ENCODE data around the gene TMEM164. TPM values are rescaled to one million over a fixed set of nuclear protein-coding genes. Genes with fewer than 3 reads are reported as not detected.

TMEM164 gene
- total RNA-seq, 1 donor from 2014 or later: 48.3 TPM

DNA sequence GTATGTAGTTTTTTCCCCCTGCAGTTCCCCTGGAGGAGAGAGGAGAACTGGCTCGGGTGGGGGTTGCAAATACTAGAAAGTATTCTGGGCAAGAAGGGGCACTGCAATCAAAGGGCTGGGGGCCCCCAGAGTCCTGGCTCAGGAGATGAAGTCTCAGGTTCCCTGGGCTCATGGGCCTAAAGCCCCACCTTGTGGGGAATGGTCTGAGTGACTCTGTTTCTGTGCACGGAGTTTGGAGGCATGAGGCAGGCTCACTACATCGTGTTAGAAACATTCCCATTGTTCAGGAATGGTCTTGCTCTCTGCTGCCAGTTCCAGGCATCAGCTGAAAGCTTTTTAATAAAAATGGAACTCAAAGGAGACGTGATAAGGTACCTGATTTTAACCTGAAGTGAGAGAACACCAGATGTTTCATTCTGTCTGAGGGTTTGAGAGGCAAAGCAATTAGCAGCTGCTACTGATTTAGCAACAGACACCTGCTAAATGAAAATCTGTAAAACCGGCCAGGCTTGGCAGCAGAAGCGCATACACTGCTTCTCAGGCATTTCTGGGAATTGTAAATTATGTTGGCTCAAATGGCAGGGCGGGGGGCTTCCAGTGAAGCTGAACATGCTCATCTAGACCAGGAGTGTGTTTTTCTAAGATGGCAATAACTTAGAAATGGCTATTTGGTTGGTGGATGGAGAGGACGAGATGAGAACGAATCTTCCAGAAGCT, 122.7 kb downstream of the TMEM164 start:
- TF ChIP-seq, protein P1, sequence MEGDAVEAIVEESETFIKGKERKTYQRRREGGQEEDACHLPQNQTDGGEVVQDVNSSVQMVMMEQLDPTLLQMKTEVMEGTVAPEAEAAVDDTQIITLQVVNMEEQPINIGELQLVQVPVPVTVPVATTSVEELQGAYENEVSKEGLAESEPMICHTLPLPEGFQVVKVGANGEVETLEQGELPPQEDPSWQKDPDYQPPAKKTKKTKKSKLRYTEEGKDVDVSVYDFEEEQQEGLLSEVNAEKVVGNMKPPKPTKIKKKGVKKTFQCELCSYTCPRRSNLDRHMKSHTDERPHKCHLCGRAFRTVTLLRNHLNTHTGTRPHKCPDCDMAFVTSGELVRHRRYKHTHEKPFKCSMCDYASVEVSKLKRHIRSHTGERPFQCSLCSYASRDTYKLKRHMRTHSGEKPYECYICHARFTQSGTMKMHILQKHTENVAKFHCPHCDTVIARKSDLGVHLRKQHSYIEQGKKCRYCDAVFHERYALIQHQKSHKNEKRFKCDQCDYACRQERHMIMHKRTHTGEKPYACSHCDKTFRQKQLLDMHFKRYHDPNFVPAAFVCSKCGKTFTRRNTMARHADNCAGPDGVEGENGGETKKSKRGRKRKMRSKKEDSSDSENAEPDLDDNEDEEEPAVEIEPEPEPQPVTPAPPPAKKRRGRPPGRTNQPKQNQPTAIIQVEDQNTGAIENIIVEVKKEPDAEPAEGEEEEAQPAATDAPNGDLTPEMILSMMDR (IDR thresholded peaks at IDR 0.05; ENCODE audit: borderline replicate concordance): peak; percentile 29
- Histone ChIP-seq H3K36me3 (no peaks in the 10 kb centered on the region), H3K27ac (replicated peaks) (peak overlapping the region; percentile 34), H3K9me3 (replicated peaks) (no peaks in the 10 kb centered on the region), H3K4me3 (no peak overlapping the region), H3K27me3 (ENCODE audit: low read depth) (no peaks in the 10 kb centered on the region), H3K4me1 (peaks cover 16% of the 10 kb centered on the region)
- intact Hi-C loops (cut with micrococcal nuclease): no loop called here
- DNase-seq: no peak

GRCh38 chrX:110131031-110131430, 128.1 kb downstream of the TMEM164 start:
- Histone ChIP-seq H3K27me3 (ENCODE audit: low read depth) (no peaks in the 10 kb centered on the region), H3K9me3 (replicated peaks) (no peaks in the 10 kb centered on the region), H3K36me3 (no peaks in the 10 kb centered on the region), H3K4me3 (no peak overlapping the region), H3K4me1 (peaks cover 4% of the 10 kb centered on the region), H3K27ac (replicated peaks) (no peak overlapping the region)
- intact Hi-C loops (cut with micrococcal nuclease): no loop called here
- TF ChIP-seq, protein P1 (IDR thresholded peaks at IDR 0.05; ENCODE audit: borderline replicate concordance): no peak
- no peak for DNase-seq

DNA sequence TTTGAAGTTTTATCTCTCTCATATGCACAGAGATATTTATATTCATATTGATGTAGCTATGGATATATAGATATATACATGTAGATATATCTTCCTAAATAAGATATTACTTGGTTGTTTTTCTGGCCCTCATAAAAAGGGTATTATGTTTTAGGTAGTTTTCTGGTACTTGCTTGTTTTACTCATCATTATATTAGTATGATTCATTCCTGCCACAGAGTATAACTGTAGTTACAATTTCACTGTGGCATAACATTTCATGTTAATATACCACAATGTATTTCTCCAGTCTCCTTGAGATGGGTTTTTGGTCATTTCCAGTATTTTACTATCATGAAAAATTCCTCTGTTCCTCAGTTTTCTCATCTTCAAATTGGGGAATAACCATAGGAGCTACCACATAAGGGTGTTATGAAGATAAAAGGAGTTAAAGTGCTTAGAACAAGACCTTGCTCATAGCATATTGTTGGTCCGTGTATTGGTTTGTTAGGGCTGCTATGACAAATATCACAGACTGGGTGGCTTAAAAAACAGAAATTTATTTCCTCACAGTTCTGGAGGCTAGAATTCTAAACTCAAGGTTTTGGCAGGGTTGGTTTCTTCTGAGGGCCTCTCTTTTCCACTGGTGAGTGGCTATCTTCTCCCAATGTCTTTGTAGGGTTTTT, 129.7 kb downstream of the TMEM164 start:
- intact Hi-C loops (cut with micrococcal nuclease): no loop called here
- Histone ChIP-seq H3K4me3 (no peak overlapping the region), H3K27me3 (ENCODE audit: low read depth) (no peaks in the 10 kb centered on the region), H3K4me1 (no peaks in the 10 kb centered on the region), H3K36me3 (no peaks in the 10 kb centered on the region), H3K9me3 (replicated peaks) (no peaks in the 10 kb centered on the region), H3K27ac (replicated peaks) (no peak overlapping the region)
- TF ChIP-seq, protein P1 (IDR thresholded peaks at IDR 0.05; ENCODE audit: borderline replicate concordance): no peak
- no peak for DNase-seq

- intact Hi-C loops (cut with micrococcal nuclease): no loop called here
- no peak for DNase-seq
- no peaks in the 10 kb centered on the region for H3K36me3 ChIP-seq
- H3K27ac ChIP-seq (replicated peaks): no peak overlapping the region
- TF ChIP-seq, protein P1 (IDR thresholded peaks at IDR 0.05; ENCODE audit: borderline replicate concordance): no peak
- H3K9me3 ChIP-seq (replicated peaks): no peaks in the 10 kb centered on the region
- H3K27me3 ChIP-seq (ENCODE audit: low read depth): no peaks in the 10 kb centered on the region
- no peak overlapping the region for H3K4me3 ChIP-seq
- H3K4me1 ChIP-seq: peaks cover 2% of the 10 kb centered on the region
Measured at GRCh38 chrX:110133735-110134370, 130.9 kb downstream of the TMEM164 start.

GRCh38 chrX:110135618-110136017, 132.7 kb downstream of the TMEM164 start:
- Histone ChIP-seq H3K4me1 (peaks cover 12% of the 10 kb centered on the region), H3K4me3 (no peak overlapping the region), H3K27ac (replicated peaks) (no peak overlapping the region), H3K36me3 (no peaks in the 10 kb centered on the region), H3K9me3 (replicated peaks) (no peaks in the 10 kb centered on the region), H3K27me3 (ENCODE audit: low read depth) (no peaks in the 10 kb centered on the region)
- TF ChIP-seq, protein P1 (IDR thresholded peaks at IDR 0.05; ENCODE audit: borderline replicate concordance): no peak
- intact Hi-C loops (cut with micrococcal nuclease): no loop called here
- no peak for DNase-seq

Measured in left ventricle myocardium inferior (tissue), 1 donor.